ENCODE results near the gene CAPZA2.

CAPZA2 gene

GRCh38 chr7:116920359-116920758, 58.0 kb downstream of the CAPZA2 start:
- TF ChIP-seq GATA2 (IDR thresholded peaks at IDR 0.05; ENCODE audit: low read depth, low read length) (no peak), GATA3 (IDR thresholded peaks at IDR 0.05; ENCODE audit: low read depth, low read length) (no peak)

- TF ChIP-seq GATA3 (IDR thresholded peaks at IDR 0.05; ENCODE audit: low read depth, low read length) (no peak), GATA2 (IDR thresholded peaks at IDR 0.05; ENCODE audit: low read depth, low read length) (no peak)
These were observed 60.2 kb downstream of the CAPZA2 start for GRCh38 chr7:116922545-116922944.

DNA sequence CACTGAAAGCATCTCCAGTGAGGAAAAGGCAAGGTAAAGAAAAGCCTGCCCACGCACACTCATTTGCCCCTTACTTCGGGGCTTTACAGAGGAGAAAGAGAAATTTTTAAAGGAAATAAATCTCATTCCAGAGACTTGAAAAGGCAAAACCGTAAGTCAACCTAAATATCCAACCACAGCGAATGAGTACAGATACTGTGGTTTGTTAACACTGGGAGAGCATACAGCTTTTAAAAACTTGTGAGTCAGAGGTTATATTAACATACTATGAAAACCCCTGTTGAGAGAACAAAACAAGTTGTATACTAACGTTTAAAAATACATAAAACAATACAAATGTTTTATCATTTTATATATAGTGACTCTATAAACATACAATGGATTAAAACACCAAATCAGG, 62.4 kb downstream of the CAPZA2 start:
- TF ChIP-seq GATA3 (IDR thresholded peaks at IDR 0.05; ENCODE audit: low read depth, low read length) (no peak), GATA2 (IDR thresholded peaks at IDR 0.05; ENCODE audit: low read depth, low read length) (no peak)

GRCh38 chr7:116929021-116929420, 66.6 kb downstream of the CAPZA2 start:
- no peak for TF ChIP-seq GATA2 (IDR thresholded peaks at IDR 0.05; ENCODE audit: low read depth, low read length)
- no peak for TF ChIP-seq GATA3 (IDR thresholded peaks at IDR 0.05; ENCODE audit: low read depth, low read length)

GRCh38 chr7:116929914-116930913, 67.8 kb downstream of the CAPZA2 start:
- no peak for TF ChIP-seq GATA2 (IDR thresholded peaks at IDR 0.05; ENCODE audit: low read depth, low read length)
- no peak for TF ChIP-seq GATA3 (IDR thresholded peaks at IDR 0.05; ENCODE audit: low read depth, low read length)

GRCh38 chr7:116932566-116932965, 70.2 kb downstream of the CAPZA2 start:
- TF ChIP-seq GATA2 (IDR thresholded peaks at IDR 0.05; ENCODE audit: low read depth, low read length): no peak
- TF ChIP-seq GATA3 (IDR thresholded peaks at IDR 0.05; ENCODE audit: low read depth, low read length): no peak

DNA sequence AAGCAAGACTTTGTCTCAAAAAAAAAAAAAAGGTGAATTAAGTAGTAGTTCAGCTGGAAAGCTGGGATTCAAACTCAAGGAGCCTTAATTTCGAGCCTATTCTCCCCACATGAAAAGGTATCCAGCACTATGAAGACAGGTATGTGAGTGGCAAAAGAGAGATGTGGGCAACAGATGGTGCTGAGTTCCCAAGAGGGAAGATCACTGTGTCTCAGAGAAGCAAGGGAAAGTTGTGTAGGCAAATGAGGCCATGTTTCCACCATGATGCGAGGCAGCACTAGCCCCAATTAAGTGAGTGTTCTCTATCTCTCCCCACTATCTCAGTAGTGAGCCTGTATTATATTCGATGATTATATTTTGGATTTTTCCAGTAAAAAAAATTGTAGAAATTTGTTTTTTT, 71.1 kb downstream of the CAPZA2 start:
- TF ChIP-seq GATA2 (IDR thresholded peaks at IDR 0.05; ENCODE audit: low read depth, low read length) (no peak), GATA3 (IDR thresholded peaks at IDR 0.05; ENCODE audit: low read depth, low read length) (no peak)

DNA sequence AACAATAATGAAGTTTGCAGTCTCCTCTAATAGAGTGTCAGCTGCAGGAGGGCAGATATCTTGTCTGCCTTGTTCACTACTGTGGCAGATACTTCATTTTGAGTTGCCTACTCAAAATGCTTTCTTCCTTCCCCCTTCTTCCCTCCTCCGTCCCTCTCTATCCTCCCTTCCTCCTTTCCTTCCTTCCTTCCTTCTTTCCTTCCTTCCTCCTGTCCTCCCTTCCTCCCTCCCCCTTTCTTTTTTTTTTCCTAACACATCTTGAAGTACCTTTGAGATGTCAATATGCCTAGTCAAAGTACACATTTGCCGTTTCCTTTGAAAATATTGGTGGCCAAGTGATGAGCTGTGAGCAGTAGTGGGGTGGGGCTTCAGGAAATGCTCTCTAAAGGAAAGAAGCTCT, 72.2 kb downstream of the CAPZA2 start:
- TF ChIP-seq GATA3 (IDR thresholded peaks at IDR 0.05; ENCODE audit: low read depth, low read length) (no peak), GATA2 (IDR thresholded peaks at IDR 0.05; ENCODE audit: low read depth, low read length) (no peak)

DNA sequence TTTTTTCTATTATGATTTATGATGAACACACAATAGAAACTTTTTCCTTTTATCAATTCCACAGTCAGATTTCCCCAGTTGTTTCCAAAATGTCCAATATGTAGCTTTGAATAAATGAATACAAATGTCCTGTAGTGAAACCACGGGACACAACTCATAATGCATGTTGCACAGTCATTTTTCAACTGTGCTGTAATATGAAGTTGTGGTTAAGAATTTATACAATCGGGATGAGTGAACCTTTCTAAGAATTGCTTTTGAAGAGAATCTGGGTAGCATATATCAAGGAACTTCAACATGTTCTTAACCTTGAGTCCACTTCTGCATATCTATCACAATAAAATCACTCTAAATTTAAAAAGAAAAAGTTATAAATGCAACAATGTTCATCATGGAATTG, 76.3 kb downstream of the CAPZA2 start:
- TF ChIP-seq GATA2 (IDR thresholded peaks at IDR 0.05; ENCODE audit: low read depth, low read length): no peak

GRCh38 chr7:116940689-116941370, 78.4 kb downstream of the CAPZA2 start:
- TF ChIP-seq GATA2 (IDR thresholded peaks at IDR 0.05; ENCODE audit: low read depth, low read length) (no peak), GATA3 (IDR thresholded peaks at IDR 0.05; ENCODE audit: low read depth, low read length) (no peak)

GRCh38 chr7:116942504-116942903, 80.1 kb downstream of the CAPZA2 start:
- TF ChIP-seq GATA3 (IDR thresholded peaks at IDR 0.05; ENCODE audit: low read depth, low read length) (no peak), GATA2 (IDR thresholded peaks at IDR 0.05; ENCODE audit: low read depth, low read length) (no peak)

DNA sequence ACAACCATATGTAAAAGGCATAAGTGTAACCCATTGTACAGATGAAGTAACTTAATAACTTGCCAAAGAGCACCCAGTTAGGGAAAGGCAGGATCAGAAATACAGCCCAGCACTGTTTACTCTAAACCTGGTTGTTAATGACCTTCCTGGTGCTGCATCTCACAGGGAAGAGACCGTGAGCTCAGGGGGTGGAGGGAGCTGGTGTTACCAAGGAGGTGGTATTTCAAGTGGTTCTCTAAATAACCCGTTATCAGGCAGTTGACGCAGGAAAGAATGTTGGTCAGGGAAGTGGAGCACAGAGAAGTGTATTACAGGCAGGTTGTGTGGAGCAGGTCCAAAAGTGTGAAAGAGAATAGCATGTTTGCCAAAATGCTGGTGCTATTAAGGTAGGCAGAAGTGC, 86.5 kb downstream of the CAPZA2 start:
- TF ChIP-seq GATA3 (IDR thresholded peaks at IDR 0.05; ENCODE audit: low read depth, low read length): no peak
- TF ChIP-seq GATA2 (IDR thresholded peaks at IDR 0.05; ENCODE audit: low read depth, low read length): no peak

- TF ChIP-seq GATA2 (IDR thresholded peaks at IDR 0.05; ENCODE audit: low read depth, low read length) (no peak), GATA3 (IDR thresholded peaks at IDR 0.05; ENCODE audit: low read depth, low read length) (no peak)
These were observed 87.8 kb downstream of the CAPZA2 start for GRCh38 chr7:116949941-116950801.

DNA sequence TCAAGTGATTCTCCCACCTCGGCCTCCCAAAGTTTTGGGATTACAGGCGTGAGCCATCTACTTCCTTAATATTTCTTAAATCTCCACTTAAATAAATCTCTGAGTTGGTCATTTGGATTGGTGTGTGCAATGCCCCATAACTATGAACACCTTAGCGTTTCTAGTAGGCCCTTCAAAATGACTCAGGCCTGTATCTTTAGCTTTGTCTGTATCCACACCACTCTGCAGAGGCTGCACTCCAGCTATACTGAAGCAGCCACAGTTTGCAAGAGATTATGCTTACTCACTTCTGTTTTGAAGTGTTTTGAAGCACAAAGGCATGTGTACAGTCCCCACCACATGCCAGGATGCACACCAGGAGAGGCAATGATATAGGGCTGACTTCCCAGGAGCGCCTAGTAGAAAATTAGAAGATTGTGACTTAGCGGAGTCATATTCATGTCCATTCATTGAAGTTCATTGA, 88.5 kb downstream of the CAPZA2 start:
- TF ChIP-seq GATA2 (IDR thresholded peaks at IDR 0.05; ENCODE audit: low read depth, low read length): no peak
